GM18907 (cell line): ENCODE data around the gene WDR86.

Experiments
- ATAC-seq: cut with Tn5 transposase; IDR thresholded peaks from one replicate; pipeline ENCODE4 v1.9.1; 2021; ENCODE audit warnings: mild to moderate bottlenecking, moderate library complexity; ENCODE audit not compliant: unreplicated experiment

Gene WDR86

DNA sequence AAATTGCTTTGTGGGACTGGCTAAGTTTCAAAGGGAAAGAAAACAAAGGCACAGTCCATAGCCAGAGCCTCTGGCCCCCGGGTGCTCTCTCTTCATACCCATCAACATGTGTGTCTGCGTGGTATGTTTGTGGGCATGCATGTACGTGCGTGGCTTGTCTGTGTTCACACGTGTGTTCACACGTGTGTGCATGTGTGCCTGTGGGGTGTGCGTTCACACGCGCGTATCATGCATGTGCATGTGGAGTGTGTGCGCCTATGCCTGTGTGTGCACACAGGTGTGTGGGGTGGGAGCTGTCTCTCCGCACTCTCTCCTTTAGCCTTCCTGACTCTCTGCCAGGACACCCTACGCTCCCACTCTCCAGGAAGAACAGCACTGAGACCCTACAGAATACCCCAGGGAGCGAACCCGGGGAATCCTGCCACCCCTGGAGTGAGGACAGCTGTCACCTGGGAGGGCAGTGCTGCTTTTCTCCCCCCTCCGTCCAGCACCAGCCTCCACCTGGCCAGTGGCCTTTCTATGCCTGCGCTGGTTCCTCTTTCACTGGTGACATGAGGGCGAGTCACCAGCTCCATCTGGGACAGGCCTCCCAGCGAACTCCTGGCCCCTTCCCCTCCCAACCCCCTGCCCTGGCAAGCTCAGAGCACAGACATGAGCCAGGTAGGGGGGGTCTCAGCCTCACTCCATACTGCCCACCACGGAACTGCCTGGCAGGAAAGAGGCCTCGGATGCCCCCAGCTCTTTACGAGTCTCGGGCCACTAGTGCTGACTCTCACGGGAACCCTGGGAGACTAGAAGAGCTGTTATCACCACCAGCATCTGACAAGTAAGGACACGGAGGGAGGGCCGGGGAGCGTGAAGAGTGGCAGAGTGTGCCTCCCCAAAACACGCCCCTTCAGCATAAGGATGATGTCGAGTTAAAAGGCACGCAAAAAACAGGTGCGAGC is 16.5 kb downstream of the WDR86 start:
- ATAC-seq: no peak

DNA sequence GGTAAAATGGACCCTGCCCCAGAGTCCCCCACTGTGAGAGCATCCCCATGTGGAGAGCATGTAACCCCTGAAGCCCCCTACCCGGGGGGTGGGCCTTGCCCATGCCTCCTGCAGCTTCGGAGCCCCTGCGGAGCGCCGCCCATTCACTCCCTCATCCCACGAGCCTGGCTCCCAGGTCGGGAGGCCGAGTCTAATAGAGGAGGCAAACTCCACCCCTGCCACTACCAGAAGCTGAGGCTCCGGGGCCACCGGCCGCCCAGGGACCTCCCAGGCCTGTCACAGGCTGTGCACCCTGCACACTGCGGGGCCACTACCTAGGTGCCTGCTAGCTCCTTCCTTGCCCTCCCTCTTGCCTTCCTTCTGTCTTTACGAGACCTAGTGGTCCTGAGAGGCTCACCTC is 17.4 kb downstream of the WDR86 start:
- ATAC-seq: no peak

DNA sequence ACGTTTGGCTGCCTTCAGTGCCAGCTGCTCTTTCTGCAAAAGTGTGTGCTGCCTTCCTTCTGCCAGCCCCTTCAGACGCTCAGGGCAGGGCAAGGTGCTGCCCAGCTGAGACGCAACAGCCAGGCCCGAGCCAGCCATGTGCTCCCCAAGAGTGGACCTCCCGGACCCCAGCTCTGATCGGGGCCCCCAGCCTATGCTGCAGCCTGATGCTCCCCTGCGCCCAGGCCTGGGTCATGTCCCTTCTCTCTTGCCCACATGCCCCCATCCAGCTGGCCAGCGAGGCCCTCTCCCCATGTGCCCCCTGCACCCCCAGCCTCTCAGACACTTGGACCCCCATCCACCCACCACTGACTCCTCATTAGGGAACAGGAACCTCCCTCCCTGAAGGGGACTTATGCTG is 17.8 kb downstream of the WDR86 start:
- no peak for ATAC-seq

DNA sequence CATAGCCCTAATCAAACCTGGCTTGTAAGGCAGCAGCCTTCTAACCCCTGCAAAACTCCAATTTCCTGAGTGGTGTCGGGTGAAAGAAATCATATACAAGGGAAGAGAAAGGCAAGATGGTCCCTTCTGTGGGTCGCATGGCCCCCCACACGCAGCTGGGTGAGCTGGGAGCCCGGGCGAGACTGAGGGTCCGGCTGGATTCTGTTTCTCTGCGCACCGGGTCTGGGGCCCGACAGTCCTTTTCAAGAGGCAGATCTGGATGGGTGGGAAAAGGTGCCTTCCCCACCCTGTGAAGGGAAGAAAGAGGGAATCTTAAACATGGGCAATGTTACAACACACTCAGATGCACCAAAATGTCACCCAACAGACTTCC is 18.5 kb downstream of the WDR86 start:
- ATAC-seq: no peak

DNA sequence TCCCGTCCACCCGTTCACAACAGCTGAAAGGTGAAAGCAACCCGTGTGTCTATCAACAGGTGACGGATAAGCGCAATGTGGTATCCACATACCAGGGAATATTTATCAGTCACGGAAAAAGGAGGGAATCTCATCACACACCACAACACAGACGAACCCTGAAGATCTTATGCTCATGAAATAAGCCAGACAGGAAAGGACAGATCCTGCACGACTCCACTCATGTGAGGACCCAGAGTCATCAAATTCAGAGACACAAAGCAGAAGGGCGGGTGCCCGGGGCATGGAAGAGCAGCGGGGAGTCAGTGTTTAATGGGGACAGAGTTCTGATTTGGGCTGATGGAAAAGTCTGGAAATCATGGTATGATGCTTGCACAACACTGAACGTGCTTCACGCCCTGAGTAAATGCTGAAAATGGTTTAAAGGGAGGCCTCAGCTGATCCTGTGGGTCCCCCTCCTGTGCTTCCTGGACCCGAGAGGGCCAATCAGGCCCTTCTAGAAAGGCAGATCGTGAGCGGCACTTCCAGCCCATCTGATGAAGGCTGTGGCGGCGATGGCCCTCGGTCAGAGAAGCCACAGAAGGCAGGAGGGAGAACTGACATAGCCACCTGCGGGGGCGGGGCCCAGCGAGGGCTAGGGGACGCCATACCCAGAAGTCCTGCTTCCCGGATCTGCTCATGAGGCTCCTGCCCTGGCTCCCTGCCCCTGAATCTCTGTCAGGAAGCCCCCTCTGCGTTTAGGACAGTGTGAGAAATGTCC is 19.1 kb downstream of the WDR86 start:
- ATAC-seq: no peak

DNA sequence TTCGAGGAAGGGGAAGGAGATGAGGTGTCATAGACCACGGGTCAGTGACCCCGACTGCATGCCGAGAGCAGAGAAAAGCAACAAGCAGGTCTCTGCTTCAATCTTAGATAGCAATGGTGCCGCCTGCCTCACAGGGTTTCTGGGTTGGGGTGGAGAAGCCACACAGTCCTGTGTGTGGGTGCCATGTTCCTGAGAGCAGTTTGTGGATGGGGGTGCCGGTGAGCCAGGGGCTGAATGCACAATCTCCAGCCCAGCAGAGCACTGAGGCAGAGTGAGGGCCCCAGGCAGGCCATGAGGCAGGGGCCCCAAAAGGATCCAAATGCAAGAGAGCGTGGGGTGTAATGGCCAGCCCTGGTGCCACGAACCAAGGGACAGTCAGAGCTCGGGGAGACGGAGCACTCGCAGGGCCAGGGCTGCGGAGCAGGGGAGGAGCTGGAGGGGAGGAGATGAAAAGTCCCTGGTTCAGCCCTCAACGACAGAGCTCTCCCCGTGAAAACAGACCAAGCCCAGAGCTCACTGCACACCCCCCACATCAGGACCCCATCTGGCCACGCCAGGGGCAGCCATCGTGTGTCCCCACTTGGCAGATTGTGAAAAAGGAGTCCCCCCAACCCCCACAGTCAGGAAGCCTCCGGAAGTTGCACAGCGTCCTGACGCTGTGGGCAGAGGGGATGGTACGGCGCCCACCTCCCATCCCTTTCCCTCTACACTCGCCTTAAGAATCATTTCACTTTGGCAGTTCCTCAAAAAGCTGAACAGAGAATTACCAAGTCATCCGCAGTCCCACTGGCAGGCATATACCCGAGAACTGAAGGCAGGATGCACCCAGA is 19.9 kb downstream of the WDR86 start:
- no peak for ATAC-seq

DNA sequence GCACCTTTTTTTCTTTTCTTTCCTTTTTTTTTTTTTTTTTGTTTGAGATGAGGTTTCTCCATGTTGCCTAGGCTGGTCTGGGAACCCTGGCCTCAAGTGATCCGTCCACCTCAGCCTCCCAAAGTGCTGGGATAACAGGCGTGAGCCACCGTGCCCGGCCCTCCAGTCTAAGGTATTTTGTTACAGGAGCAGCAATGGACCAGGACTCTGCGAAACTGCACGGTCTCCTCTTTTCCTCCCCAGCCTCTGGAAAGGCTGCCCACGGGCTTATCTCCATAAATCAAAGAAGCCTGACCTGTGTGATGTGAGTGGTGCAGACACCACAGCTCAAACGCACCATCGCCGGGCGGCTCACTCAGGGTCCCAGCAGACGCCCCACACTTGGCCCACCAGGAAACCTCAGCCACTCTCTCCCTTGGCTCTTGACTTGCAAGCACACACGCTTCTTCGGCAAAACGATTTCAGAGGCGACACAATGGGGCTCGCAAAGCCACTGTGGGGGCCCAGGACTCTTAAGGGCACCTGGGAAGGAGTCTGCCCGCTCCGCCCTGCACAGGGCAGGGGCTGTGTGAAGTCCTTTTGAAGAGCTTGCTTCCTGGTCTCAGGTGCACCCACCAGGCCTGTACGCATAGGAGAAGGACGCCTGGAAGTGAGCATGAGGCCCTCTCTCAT is 20.6 kb downstream of the WDR86 start:
- no peak for ATAC-seq

DNA sequence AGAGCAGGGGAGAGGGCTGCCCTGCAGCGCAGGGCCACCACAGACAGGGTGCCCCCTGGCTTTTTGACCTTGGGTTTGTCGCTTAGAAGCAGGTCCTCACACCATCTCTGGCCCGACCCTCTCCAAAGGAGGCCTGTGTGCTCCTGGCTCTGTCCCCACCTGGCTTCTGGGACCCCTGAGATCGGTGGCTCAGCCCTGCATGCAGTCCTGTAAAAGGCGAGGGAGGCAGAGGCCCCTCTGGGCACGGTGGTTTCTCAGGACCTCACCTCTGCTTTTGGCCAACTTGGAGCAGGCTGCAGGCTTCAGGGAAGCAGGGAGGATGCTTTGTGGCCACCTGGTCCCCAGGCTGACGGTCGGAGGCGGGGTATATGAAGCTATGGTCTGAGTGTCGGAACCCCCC is 21.4 kb downstream of the WDR86 start:
- no peak for ATAC-seq

DNA sequence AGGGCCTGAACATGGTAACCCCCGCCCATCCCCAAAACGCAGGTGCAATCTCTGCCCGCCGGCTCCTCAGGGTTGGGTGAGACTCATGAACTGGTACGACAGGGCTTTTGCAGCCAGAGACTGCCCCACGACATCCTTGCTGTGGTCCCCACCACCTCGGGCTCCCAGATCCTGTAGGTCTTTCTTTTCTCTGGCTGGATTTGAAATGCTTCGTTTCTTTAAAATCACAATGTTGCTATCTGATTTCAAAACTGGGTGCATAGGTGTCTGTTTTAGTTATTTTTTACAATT is 21.9 kb downstream of the WDR86 start:
- ATAC-seq: no peak

DNA sequence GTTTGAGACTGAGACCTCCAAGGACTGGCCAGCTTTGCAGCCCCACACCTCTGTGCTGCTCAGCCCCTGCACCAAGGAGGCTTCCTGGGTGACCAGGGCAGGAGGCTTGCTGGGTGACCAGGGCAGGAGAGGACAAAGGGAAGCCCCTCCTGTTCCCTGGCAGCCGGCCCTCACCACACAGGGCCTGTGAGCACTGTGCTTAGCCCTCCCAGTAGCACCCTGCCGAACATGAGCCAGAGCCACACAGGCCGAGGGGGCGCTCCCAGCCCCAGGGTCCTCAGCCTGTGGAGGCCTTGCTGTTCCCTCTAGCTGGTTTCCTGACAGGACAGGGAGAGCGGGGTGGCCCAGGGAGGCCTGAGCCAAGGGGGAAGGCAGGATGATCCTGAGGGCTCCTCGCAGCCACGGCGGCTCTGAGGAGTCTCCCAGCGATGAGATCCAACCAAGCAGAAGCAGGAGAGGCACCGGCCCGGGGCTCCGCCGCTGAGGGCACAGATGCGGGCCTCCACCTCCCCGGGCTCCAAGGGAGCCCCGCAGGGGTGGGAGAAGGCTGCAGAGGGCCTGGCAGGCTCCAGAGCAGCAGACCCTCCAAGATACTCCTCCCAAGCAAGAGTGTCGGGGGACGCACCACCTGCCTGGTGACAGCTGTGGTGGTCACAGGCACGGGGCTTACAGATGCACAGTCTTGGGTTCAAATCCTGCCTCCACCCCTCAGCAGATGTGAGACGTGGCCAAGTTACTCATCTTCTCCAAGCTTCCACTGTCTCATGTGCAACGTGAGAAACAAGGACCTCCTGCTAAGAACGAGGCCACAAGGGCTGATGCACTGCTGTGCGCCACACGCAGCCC is 22.5 kb downstream of the WDR86 start:
- ATAC-seq: no peak

DNA sequence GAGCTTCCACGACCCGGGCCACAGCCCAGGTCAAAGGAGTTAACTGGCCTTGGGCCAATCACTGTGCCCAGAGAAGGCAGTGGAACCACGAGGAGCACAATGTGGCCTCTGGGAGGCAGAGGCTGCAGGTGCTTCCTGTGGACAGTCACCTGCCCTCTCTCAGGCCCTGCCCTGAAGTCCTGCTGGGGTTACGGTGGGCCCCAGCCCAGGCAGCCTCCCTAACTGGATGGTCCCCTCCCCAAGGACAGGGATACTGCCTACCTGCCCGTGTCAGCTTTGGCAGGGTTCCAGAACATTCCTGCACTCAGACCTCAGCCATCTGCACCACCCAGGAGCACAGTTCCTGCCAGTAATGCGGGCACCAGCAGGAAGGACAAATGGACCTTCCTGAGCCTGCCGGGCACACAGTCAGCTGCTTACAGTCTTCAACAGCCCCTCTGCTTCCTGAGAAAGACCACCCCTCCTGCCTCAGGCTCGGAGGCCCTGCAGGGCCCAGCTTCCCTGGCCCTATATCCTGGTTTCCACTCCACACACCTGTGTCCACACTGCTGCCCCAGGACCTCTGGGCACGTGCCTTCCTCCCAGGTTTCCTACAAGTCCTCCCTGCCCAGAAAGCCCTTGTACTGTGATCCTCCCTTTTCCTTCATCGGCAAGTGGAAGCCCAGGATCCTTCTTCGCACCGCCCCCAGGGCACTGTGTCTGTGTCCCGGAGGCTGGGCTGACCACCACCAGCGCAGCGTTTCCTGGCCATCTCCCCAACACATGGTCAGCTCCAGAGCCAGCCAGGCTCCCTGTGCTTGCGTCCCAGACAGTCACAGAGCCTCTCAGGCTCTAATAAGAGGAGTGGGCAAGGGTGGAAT is 23.3 kb downstream of the WDR86 start:
- no peak for ATAC-seq

DNA sequence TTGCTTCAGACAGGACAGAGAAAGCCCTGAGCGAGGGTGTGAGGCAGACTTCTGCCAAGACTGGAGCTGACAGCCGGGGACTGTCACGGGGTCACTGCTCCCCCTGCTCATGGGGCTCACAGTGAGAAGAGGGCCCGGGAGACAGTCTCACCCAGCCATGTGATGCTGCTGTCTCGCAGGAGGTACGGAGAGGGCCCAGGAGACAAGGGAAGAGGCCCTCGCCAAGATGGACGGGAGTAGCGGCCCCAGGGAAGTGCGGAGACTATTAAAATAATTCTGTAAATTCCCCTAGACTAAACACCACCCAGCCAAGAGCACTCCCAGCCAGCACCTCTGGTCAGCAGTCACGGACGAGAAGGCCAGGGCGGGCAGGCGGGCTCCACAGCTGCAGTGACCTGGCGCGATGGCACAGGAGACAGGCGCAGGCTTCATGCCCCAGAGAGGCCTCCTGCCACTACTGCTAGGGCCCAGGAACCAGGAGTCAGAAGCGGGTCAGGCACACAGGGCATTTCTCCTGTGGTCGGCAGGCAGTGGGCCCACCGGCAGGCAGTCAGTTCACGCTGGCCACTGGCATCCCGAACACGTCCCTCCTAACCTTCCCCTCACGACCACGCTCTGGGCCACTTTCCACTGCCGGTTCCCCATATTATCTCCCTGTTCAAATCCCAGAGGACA is 24.1 kb downstream of the WDR86 start:
- ATAC-seq: no peak

DNA sequence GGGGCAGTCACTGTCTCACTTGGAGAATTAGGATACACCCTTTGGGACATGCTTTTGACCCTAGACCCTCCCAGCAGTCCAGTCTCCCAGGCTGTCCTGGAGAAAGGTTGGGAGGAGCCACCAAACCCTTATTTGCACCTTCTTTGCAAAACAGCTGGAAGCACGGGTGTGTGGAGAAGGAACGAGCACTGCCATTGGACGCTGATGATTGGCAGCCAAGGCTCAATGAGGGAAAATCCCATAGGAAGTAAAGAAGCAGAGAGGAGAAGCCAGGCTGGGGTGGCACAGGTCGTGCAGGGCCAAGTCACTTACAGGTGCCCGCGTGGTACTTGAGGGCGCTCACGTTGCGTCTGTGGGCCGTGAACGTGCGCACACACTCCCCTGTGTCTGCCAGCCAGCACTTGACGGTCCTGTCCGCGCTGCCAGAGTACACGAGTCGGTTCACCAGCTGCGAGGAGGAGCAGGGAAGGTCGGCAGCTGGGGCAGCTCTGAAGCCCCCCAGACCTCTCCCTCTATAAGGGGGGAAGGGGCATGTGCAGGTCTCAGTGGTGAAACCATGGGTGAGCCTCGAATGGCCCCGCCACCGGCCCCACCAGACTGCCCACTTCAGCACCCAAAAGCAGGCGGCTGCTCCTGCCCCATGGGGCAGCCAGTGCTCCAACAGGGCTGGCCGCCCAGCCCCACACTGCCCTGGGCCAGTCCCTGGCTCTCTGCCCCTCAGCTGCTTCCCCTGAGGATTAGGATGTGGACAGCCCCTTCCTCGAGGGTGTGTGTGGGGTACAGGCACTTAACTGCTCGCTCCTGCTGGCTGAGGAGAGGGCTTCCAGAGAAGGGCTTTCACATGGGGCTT is 24.8 kb downstream of the WDR86 start:
- no peak for ATAC-seq

DNA sequence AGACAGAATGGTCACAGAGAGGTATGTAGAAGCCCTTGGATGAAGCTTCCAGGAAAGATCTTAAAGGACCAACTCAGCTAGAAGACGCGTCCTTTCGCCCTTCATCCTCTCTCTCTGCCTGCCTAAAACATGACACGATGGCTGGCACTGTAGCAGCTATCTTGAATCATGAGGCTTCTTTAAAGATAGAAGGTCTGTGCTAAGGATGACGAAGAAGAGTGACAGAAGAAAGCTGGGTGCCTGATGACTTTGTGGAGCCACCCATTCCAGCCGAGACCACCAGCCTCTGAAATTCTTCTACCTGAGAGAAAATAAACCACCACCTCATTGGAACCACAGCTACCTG is 25.5 kb downstream of the WDR86 start:
- ATAC-seq: no peak

DNA sequence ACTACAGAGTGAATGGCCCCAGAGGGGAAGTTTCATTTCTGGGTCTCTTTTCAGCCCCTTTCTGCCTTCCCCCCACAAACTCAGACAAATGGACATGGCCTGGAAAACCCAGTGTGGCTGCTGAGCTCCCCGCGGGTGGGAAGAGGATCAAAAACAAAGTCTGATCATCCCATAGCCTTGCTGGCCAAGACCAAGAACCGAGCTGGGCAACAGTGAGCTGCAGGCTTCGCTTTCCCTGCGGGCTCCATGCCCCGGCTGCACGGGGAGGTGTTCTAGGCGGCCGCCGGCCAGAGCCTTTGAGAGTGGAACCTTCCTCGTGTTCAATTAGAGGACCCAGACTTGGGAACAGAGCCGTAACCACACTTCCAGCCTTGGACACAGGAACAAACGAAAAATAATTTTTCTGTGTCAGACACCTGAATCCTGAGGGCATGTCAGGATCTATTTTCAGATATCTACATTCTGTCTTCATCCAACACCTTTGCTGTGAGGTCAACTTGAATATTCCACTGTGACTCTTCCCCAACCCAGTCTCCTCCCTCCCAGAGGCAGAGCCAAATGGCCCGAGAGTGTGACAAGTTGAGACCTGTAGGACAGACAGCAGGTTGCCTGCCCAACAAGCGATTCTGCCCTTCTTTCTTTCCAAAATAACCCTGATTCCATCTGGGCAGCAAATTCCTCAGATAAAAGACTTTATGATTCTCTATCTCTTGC is 26.0 kb downstream of the WDR86 start:
- ATAC-seq: no peak

DNA sequence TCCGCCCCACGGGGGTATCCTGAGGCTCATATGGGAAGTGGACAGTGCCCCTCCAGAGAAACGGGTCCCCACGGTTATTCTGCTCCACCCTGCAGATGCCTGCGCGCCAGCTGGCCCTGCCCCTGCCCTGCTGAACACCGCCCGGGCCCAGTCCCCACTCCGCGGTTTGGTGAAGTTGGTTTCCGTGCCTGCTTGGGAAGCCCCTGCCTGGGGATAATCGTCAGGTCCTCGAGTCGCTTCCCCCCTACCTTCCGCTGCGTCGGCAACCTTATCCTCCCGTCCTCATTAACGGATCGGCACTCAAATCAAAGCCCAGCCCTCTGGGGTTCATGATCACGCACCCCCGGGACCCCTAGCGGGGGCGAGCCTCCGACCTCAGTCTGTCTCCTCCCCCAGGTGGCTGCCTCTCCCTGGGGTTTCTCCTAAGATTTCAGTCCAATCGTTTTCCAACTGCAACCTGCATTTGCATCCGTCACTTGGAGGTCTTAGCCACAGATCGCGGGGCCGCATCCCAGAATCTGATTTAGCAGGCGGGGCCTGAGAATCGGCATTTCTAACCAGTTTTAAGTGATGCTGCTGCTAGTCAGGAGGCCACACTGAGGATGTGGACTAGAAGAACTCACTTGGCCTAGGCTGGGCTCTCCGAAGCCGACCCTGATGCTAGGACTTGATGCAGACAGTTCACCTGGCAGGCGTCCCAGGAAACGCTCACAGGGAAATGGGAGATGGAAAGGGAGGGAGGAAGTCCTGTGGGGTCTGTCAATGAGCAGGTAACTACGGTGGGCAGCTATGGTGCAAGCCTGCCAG is 27.6 kb downstream of the WDR86 start:
- ATAC-seq: no peak
